ENCODE measurements around the gene LRRC23. TPM values are rescaled to one million over a fixed set of nuclear protein-coding genes. Genes with fewer than 3 reads are reported as not detected.

LRRC23 gene
- total RNA-seq, 1 experiment from 2014 or later, result 8.0 TPM

DNA sequence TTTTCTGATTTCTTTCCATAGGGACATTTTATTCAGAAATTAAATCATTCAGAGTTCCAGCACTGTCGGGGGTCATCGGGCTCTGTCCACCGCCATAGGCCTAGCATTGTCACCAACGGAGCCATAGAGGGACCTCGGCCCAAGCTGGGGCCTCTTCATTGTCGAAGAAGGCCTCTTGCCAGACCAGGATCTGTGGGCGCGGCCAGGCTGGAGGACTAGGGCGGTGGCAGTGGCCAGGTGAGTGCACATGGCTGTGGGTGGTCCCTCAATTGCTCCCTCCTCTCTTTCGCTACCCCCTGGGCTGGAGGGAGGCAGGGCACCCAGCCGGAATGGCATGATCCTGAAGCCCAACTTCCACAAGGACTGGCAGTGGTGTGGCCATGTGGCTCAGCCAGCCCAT, 20.9 kb upstream of the LRRC23 start:
- no peak overlapping the region for H3K9ac ChIP-seq (ENCODE audit: low read length)
- ChIA-PET CTCF (interaction anchor here (2.5 to 4.2 kb wide), 2 partner anchors 7 to 12 kb away, joined by 7 to 24 read pairs; no protein-coding TSS in a partner anchor), RAD21 (ENCODE audit: low non-redundant PET in 1 of 2, low total read pairs in 2 of 2, uncharacterized antibody in 2 of 2, unreplicated experiment in 2 of 2) (no interaction called here), POLR2A (no interaction called here)
- no peak overlapping the region for H3K4me3 ChIP-seq (replicated peaks in 1 of 2; ENCODE audit: low read depth in 1 of 2, low read length in 2 of 2)
- no TSS peak for BruUV-seq (replicated peaks)
- no peaks in the 10 kb centered on the region for H4K20me1 ChIP-seq (ENCODE audit: insufficient read depth)
- intact Hi-C loops (cut with micrococcal nuclease), result no loop called here
- H3K4me2 ChIP-seq (ENCODE audit: low read length), result no peak overlapping the region
- TF ChIP-seq SRF (IDR thresholded peaks at IDR 0.05; ENCODE audit: low read depth) (no peak), ZFX (IDR thresholded peaks at IDR 0.05) (peak; percentile 9; the same call in 1 of the 2 replicates)
- no peak for DNase-seq (ENCODE audit: low read depth, low spot score)
- no peak overlapping the region for H2AFZ ChIP-seq (ENCODE audit: low read depth, low read length, poor library complexity, severe bottlenecking)
- H3K36me3 ChIP-seq (ENCODE audit: control insufficient read depth in 1 of 2, insufficient read depth in 2 of 2, low read length in 2 of 2), result peaks cover 0 to 4% of the 10 kb centered on the region in 2 experiments; a peak in 1 of 4 replicates
- no peaks in the 10 kb centered on the region for H3K27me3 ChIP-seq (ENCODE audit: insufficient read depth, low read length)
- H3K79me2 ChIP-seq (ENCODE audit: insufficient read depth, low read length), result no peaks in the 10 kb centered on the region
- peaks cover 12 to 22% of the 10 kb centered on the region in 2 experiments for H3K4me1 ChIP-seq (ENCODE audit: control insufficient read depth in 1 of 2, insufficient read depth in 2 of 2, low read length in 2 of 2)
- no peaks in the 10 kb centered on the region for H3K9me3 ChIP-seq (ENCODE audit: control insufficient read depth in 1 of 2, insufficient read depth in 1 of 2, low read depth in 1 of 2, low read length in 2 of 2)
- no peak overlapping the region for H3K27ac ChIP-seq (ENCODE audit: low read depth, low read length)
- H3K9me2 ChIP-seq (ENCODE audit: insufficient read depth), result no peaks in the 10 kb centered on the region
- ATAC-seq, result no peak

DNA sequence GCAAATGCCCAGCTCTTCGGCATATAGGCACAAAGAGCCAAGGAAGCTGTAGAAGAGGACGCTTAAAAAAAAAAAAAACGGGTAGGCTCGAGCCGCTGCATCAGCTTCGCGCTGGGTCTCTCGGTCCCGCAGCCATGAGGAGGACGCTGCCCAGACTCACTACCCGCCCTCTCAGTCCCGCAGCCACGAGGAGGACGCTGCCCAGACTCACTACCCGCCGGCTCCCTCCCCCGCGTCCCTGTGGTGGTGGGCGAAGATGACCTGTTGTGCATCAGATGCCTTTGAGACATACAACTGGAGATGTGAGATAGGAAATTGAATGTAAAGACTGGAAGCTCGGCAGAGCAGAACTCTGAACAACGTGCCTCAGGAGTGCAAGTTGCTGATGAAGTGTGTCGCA, 20.1 kb upstream of the LRRC23 start:
- peaks cover 12 to 19% of the 10 kb centered on the region in 2 experiments for H3K4me1 ChIP-seq (ENCODE audit: control insufficient read depth in 1 of 2, insufficient read depth in 2 of 2, low read length in 2 of 2)
- CTCF ChIA-PET, result interaction anchor here (2.5 kb wide), 1 partner anchor 12 kb away, joined by 7 read pairs; no protein-coding TSS in a partner anchor
- RAD21 ChIA-PET (ENCODE audit: low non-redundant PET in 1 of 2, low total read pairs in 2 of 2, uncharacterized antibody in 2 of 2, unreplicated experiment in 2 of 2), result no interaction called here
- no peak overlapping the region for H3K4me3 ChIP-seq (replicated peaks in 1 of 2; ENCODE audit: low read depth in 1 of 2, low read length in 2 of 2)
- intact Hi-C loops (cut with micrococcal nuclease), result no loop called here
- POLR2A ChIA-PET, result no interaction called here
- no peaks in the 10 kb centered on the region for H3K9me2 ChIP-seq (ENCODE audit: insufficient read depth)
- DNase-seq (ENCODE audit: low read depth, low spot score) (no peak), ATAC-seq (no peak)
- H3K9ac ChIP-seq (ENCODE audit: low read length), result no peak overlapping the region
- peaks cover 0 to 4% of the 10 kb centered on the region in 2 experiments; a peak in 2 of 4 replicates for H3K36me3 ChIP-seq (ENCODE audit: control insufficient read depth in 1 of 2, insufficient read depth in 2 of 2, low read length in 2 of 2)
- TF ChIP-seq, protein P1, sequence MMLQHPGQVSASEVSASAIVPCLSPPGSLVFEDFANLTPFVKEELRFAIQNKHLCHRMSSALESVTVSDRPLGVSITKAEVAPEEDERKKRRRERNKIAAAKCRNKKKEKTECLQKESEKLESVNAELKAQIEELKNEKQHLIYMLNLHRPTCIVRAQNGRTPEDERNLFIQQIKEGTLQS (IDR thresholded peaks at IDR 0.05), result no peak
- TF ChIP-seq ZFX (IDR thresholded peaks at IDR 0.05) (no peak), RAD21 (IDR thresholded peaks at IDR 0.05; ENCODE audit: low read depth) (no peak), CEBPB (IDR thresholded peaks at IDR 0.05; ENCODE audit: low read depth) (no peak), JUND (IDR thresholded peaks at IDR 0.05) (no peak), POLR2A (IDR thresholded peaks at IDR 0.05; ENCODE audit: borderline replicate concordance, extremely low read depth, insufficient read depth, insufficient read length) (no peak), SIN3A (IDR thresholded peaks at IDR 0.05; ENCODE audit: low read depth) (no peak), CBX3 (IDR thresholded peaks at IDR 0.05; ENCODE audit: low read depth) (no peak), EGR1 (IDR thresholded peaks at IDR 0.05; ENCODE audit: low read depth) (no peak), SP1 (IDR thresholded peaks at IDR 0.05; ENCODE audit: low read depth) (no peak), EZH2phosphoT487 (IDR thresholded peaks at IDR 0.05; ENCODE audit: borderline replicate concordance) (no peak), ZBTB33 (IDR thresholded peaks at IDR 0.05; ENCODE audit: extremely low read depth, insufficient replicate concordance, low read length) (no peak)
- TF ChIP-seq, protein P2, sequence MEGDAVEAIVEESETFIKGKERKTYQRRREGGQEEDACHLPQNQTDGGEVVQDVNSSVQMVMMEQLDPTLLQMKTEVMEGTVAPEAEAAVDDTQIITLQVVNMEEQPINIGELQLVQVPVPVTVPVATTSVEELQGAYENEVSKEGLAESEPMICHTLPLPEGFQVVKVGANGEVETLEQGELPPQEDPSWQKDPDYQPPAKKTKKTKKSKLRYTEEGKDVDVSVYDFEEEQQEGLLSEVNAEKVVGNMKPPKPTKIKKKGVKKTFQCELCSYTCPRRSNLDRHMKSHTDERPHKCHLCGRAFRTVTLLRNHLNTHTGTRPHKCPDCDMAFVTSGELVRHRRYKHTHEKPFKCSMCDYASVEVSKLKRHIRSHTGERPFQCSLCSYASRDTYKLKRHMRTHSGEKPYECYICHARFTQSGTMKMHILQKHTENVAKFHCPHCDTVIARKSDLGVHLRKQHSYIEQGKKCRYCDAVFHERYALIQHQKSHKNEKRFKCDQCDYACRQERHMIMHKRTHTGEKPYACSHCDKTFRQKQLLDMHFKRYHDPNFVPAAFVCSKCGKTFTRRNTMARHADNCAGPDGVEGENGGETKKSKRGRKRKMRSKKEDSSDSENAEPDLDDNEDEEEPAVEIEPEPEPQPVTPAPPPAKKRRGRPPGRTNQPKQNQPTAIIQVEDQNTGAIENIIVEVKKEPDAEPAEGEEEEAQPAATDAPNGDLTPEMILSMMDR (IDR thresholded peaks at IDR 0.05 in 2 of 3, conservative IDR thresholded peaks at IDR 0.05 in 1 of 3; ENCODE audit: borderline replicate concordance in 1 of 3, insufficient read depth in 1 of 3, low read depth in 2 of 3, low read length in 2 of 3), result no peak
- no peak overlapping the region for H2AFZ ChIP-seq (ENCODE audit: low read depth, low read length, poor library complexity, severe bottlenecking)
- H3K4me2 ChIP-seq (ENCODE audit: low read length), result no peak overlapping the region
- H4K20me1 ChIP-seq (ENCODE audit: insufficient read depth), result no peaks in the 10 kb centered on the region
- no peaks in the 10 kb centered on the region for H3K27me3 ChIP-seq (ENCODE audit: insufficient read depth, low read length)
- BruUV-seq (replicated peaks), result no TSS peak
- H3K27ac ChIP-seq (ENCODE audit: low read depth, low read length), result no peak overlapping the region
- no peaks in the 10 kb centered on the region for H3K79me2 ChIP-seq (ENCODE audit: insufficient read depth, low read length)
- H3K9me3 ChIP-seq (ENCODE audit: control insufficient read depth in 1 of 2, insufficient read depth in 1 of 2, low read depth in 1 of 2, low read length in 2 of 2), result no peaks in the 10 kb centered on the region

All from HCT116 (cell line).